Fibroblast of lung (primary cell): ENCODE data around the gene CARD19. TPM values are rescaled to one million over a fixed set of nuclear protein-coding genes. Genes with fewer than 3 reads are reported as not detected.

Experiments used
- DNase-seq, 2 donors: peaks; one replicate each; pipeline versions ENCODE4 v3.0.0 to v3.0.0-alpha.2; 2010; ENCODE audit warnings: low read depth in 2 of 2
- H2AFZ ChIP-seq: 2 replicates; pipeline ENCODE4 v1.5.1; 2012; ENCODE audit warnings: low read length, control low read depth, inconsistent platforms
- H3K27ac ChIP-seq: 2 replicates; pipeline ENCODE4 v1.5.1; 2011; ENCODE audit warnings: low read length, control low read depth; ENCODE audit not compliant: insufficient read depth
- H3K27me3 ChIP-seq: 2 replicates; pipeline ENCODE4 v1.5.1; 2011; ENCODE audit warnings: mild to moderate bottlenecking, low read length; ENCODE audit not compliant: control insufficient read depth, insufficient read depth
- H3K36me3 ChIP-seq: 2 replicates; pipeline ENCODE4 v1.5.1; 2011; ENCODE audit warnings: low read length; ENCODE audit not compliant: control insufficient read depth, insufficient read depth
- H3K4me1 ChIP-seq: 2 replicates; pipeline ENCODE4 v1.5.1; 2011; ENCODE audit warnings: low read length; ENCODE audit not compliant: control insufficient read depth, insufficient read depth; ENCODE audit errors: extremely low read depth
- H3K4me2 ChIP-seq: 2 replicates; pipeline ENCODE4 v1.5.1; 2011; ENCODE audit warnings: low read length, control low read depth; ENCODE audit not compliant: insufficient read depth; ENCODE audit errors: extremely low read depth
- H3K4me3 ChIP-seq, 4 experiments: fragments of 200-600 bp in 1 of 4; sonication (generic) in 1 of 4; replicated peaks in 1 of 4; 2 replicates each; pipeline ENCODE4 v1.5.1; 2011 to 2016; ENCODE audit warnings: low read length in 4 of 4, low read depth in 3 of 4, mild to moderate bottlenecking in 3 of 4, control low read depth in 2 of 4, inconsistent platforms in 1 of 4, mixed read lengths in 1 of 4; ENCODE audit not compliant: insufficient read depth in 1 of 4; ENCODE audit errors: control extremely low read depth in 1 of 4
- H3K79me2 ChIP-seq: 2 replicates; pipeline ENCODE4 v1.5.1; 2012; ENCODE audit warnings: mild to moderate bottlenecking, low read length, inconsistent platforms; ENCODE audit not compliant: control insufficient read depth, insufficient read depth
- H3K9ac ChIP-seq: 2 replicates; pipeline ENCODE4 v1.5.1; 2011; ENCODE audit warnings: mild to moderate bottlenecking, low read length, control low read depth; ENCODE audit not compliant: insufficient read depth
- H3K9me3 ChIP-seq: 2 replicates; pipeline ENCODE4 v1.5.1; 2012; ENCODE audit warnings: low read depth, low read length; ENCODE audit not compliant: control insufficient read depth, insufficient read depth
- H4K20me1 ChIP-seq: 2 replicates; pipeline ENCODE4 v1.5.1; 2011; ENCODE audit warnings: low read length; ENCODE audit not compliant: control insufficient read depth, insufficient read depth; ENCODE audit errors: extremely low read depth
- EZH2 ChIP-seq: IDR thresholded peaks from 2 replicates; pipeline ENCODE4 v1.5.1; 2012; ENCODE audit warnings: low read length, control low read depth, mild to moderate bottlenecking; ENCODE audit errors: missing control alignments
- polyA plus RNA-seq, 2 donors: library from polyadenylated mRNA; depleted of rRNA in 1 of 2; stranded (reverse) in 1 of 2; unstranded in 1 of 2; fragments of >200 nt; gene quantifications; 2 replicates each; pipeline ENCODE4 v1.2.1, GENCODE V29; 2011 to 2012; ENCODE audit warnings: missing spikeins in 1 of 2
- total RNA-seq: library from RNA; depleted of rRNA; stranded (reverse); fragments of >200 nt; gene quantifications from 2 replicates; pipeline ENCODE4 v1.2.1, GENCODE V29; 2014
- TF ChIP-seq, protein P1 (sequence below), 2 donors: IDR thresholded peaks in 1 of 2; conservative IDR thresholded peaks in 1 of 2; 1 replicate in 1 of 2; 2 replicates in 1 of 2; pipeline ENCODE4 v1.5.1; 2011 to 2012; ENCODE audit warnings: low read length in 2 of 2, control low read depth in 1 of 2, inconsistent platforms in 1 of 2, low read depth in 1 of 2, mild to moderate bottlenecking in 1 of 2

CARD19 gene
- total and polyA plus RNA-seq, 2 donors (not counting 1 experiment from before 2014, with no cell fraction given) = 30.2 to 91.0 TPM

GRCh38 chr9:93128011-93128714 is 32.1 kb downstream of the CARD19 start:
- H3K27me3 ChIP-seq = no peaks in the 10 kb centered on the region
- TF ChIP-seq, protein P1, sequence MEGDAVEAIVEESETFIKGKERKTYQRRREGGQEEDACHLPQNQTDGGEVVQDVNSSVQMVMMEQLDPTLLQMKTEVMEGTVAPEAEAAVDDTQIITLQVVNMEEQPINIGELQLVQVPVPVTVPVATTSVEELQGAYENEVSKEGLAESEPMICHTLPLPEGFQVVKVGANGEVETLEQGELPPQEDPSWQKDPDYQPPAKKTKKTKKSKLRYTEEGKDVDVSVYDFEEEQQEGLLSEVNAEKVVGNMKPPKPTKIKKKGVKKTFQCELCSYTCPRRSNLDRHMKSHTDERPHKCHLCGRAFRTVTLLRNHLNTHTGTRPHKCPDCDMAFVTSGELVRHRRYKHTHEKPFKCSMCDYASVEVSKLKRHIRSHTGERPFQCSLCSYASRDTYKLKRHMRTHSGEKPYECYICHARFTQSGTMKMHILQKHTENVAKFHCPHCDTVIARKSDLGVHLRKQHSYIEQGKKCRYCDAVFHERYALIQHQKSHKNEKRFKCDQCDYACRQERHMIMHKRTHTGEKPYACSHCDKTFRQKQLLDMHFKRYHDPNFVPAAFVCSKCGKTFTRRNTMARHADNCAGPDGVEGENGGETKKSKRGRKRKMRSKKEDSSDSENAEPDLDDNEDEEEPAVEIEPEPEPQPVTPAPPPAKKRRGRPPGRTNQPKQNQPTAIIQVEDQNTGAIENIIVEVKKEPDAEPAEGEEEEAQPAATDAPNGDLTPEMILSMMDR (conservative IDR thresholded peaks at IDR 0.05 in 1 of 2, IDR thresholded peaks at IDR 0.05 in 1 of 2; ENCODE audit: low read depth in 1 of 2, low read length in 2 of 2) = no peak
- no peak for TF ChIP-seq EZH2
- no peak for DNase-seq
- no peak overlapping the region for H3K4me3 ChIP-seq
- no peak overlapping the region for H2AFZ ChIP-seq
- H3K4me1 ChIP-seq = peaks cover 10% of the 10 kb centered on the region
- H3K9ac ChIP-seq = no peak overlapping the region
- H3K4me2 ChIP-seq = no peak overlapping the region
- peaks cover 2% of the 10 kb centered on the region for H3K36me3 ChIP-seq
- no peaks in the 10 kb centered on the region for H4K20me1 ChIP-seq
- no peak overlapping the region for H3K27ac ChIP-seq
- peaks cover 2% of the 10 kb centered on the region for H3K79me2 ChIP-seq
- H3K9me3 ChIP-seq = no peaks in the 10 kb centered on the region

GRCh38 chr9:93128715-93129224 is 32.8 kb downstream of the CARD19 start:
- Histone ChIP-seq H3K27me3 (no peaks in the 10 kb centered on the region), H3K9ac (no peak overlapping the region), H3K4me3 (no peak overlapping the region), H3K36me3 (peaks cover 2% of the 10 kb centered on the region), H2AFZ (no peak overlapping the region), H3K9me3 (no peaks in the 10 kb centered on the region), H3K27ac (no peak overlapping the region), H3K79me2 (peaks cover 2% of the 10 kb centered on the region), H4K20me1 (no peaks in the 10 kb centered on the region), H3K4me2 (no peak overlapping the region), H3K4me1 (peaks cover 12% of the 10 kb centered on the region)
- TF ChIP-seq EZH2 = no peak
- TF ChIP-seq, protein P1 (conservative IDR thresholded peaks at IDR 0.05 in 1 of 2, IDR thresholded peaks at IDR 0.05 in 1 of 2; ENCODE audit: low read depth in 1 of 2, low read length in 2 of 2) = no peak
- no peak for DNase-seq

DNA sequence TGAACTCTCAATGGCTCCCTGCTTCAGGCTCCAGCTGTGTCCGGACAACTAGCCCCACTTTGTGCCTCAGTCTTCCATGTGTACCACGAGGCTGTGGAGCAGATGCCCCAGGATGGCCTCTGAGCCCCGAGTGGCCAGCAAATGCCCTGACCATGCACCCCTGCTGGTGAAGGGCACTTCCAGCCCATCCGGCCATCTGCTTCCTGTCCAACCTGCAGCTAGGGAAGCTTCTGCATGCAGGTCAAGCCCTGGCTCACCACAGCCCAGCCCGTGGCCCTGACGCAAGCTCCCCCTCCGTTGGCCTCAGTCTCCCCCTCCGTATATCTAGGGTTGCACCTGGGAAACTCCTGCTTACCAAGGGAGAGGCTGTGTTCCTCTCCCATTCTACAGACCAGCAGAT is 33.3 kb downstream of the CARD19 start:
- Histone ChIP-seq H3K36me3 (peaks cover 2% of the 10 kb centered on the region), H2AFZ (no peak overlapping the region), H3K79me2 (peaks cover 2% of the 10 kb centered on the region)

More for the DNA sequence above, 33.3 kb downstream of the CARD19 start:
- no peak for DNase-seq
- Histone ChIP-seq H3K4me1 (peaks cover 12% of the 10 kb centered on the region), H4K20me1 (no peaks in the 10 kb centered on the region), H3K27ac (no peak overlapping the region), H3K9me3 (no peaks in the 10 kb centered on the region), H3K4me2 (no peak overlapping the region), H3K4me3 (no peak overlapping the region), H3K27me3 (no peaks in the 10 kb centered on the region), H3K9ac (no peak overlapping the region)
- TF ChIP-seq, protein P1 (conservative IDR thresholded peaks at IDR 0.05 in 1 of 2, IDR thresholded peaks at IDR 0.05 in 1 of 2; ENCODE audit: low read depth in 1 of 2, low read length in 2 of 2) = no peak
- no peak for TF ChIP-seq EZH2
